Tibial artery (tissue), 4 donors: Measurements from ENCODE around the gene RNF220.
A peak's percentile ranks its signal among the peaks of the same experiment; 100 is the strongest.

Source experiments
- DNase-seq, 2 donors: peaks; one replicate each; pipeline ENCODE4 v3.0.0-alpha.2; 2019
- H3K27ac ChIP-seq, 2 donors: fragments of 200-600 bp; sonication (generic) in 1 of 2; 1 replicate in 1 of 2; 2 replicates in 1 of 2; pipeline ENCODE4 v1.5.1; 2018 to 2019; ENCODE audit warnings: mild to moderate bottlenecking in 1 of 2
- H3K27me3 ChIP-seq, 2 donors: fragments of 200-600 bp; sonication (generic) in 1 of 2; one replicate each; pipeline versions ENCODE4 v1.5.1 to v1.6.0; 2016 to 2019
- H3K36me3 ChIP-seq, 3 donors: fragments of 200-600 bp; sonication (generic) in 2 of 3; one replicate each; pipeline ENCODE4 v1.5.1; 2016 to 2019; ENCODE audit warnings: mild to moderate bottlenecking in 2 of 3
- H3K4me1 ChIP-seq, 4 donors: fragments of 200-600 bp; sonication (generic) in 2 of 4; 1 replicate in 3 of 4; 2 replicates in 1 of 4; pipeline ENCODE4 v1.5.1; 2016 to 2019
- H3K4me3 ChIP-seq, 2 donors: fragments of 200-600 bp; sonication (generic) in 1 of 2; 1 replicate in 1 of 2; 2 replicates in 1 of 2; pipeline ENCODE4 v1.5.1; 2018 to 2019; ENCODE audit warnings: mild to moderate bottlenecking in 2 of 2
- H3K9me3 ChIP-seq, 3 donors: fragments of 200-600 bp; sonication (generic) in 1 of 3; one replicate each; pipeline ENCODE4 v1.5.1; 2016 to 2019
- CTCF ChIP-seq, 2 experiments: fragments of 200-600 bp in 1 of 2; fragments of 450-650 bp in 1 of 2; IDR thresholded peaks; one replicate each; pipeline ENCODE4 v1.5.1; 2017 to 2019; ENCODE audit warnings: antibody characterized with exemption in 2 of 2, mild to moderate bottlenecking in 1 of 2, moderate library complexity in 1 of 2
- intact Hi-C: fragments of 100-400 bp; cut with DNase I; formaldehyde crosslinking; loops from one replicate; pipeline ENCODE4 v1.15.0; 2023; ENCODE audit warnings: low total_unique reads

Gene RNF220

GRCh38 chr1:44419901-44420300 is 14.8 kb downstream of the RNF220 start:
- H3K9me3 ChIP-seq: no peaks in the 10 kb centered on the region
- peaks cover 0 to 68% of the 10 kb centered on the region in 2 donors for H3K27me3 ChIP-seq
- H3K36me3 ChIP-seq: no peaks in the 10 kb centered on the region
- H3K27ac ChIP-seq: no peak overlapping the region
- no peak for DNase-seq
- no peak overlapping the region for H3K4me3 ChIP-seq
- intact Hi-C loops: loop anchor here (10.0 kb wide), 1 partner anchor 85 kb away; no protein-coding TSS in a partner anchor
- no peak for TF ChIP-seq CTCF (IDR thresholded peaks at IDR 0.05)
- H3K4me1 ChIP-seq: peaks cover 0 to 37% (median 26%) of the 10 kb centered on the region in 4 donors

- DNase-seq: no peak
- TF ChIP-seq CTCF (IDR thresholded peaks at IDR 0.05): no peak
- no peaks in the 10 kb centered on the region for H3K9me3 ChIP-seq
- H3K4me1 ChIP-seq: peaks cover 0 to 40% (median 26%) of the 10 kb centered on the region in 4 donors
- no peaks in the 10 kb centered on the region for H3K36me3 ChIP-seq
- intact Hi-C loops: loop anchor here (10.0 kb wide), 1 partner anchor 84 kb away; no protein-coding TSS in a partner anchor
- H3K27me3 ChIP-seq: peaks cover 0 to 62% of the 10 kb centered on the region in 2 donors
- no peak overlapping the region for H3K4me3 ChIP-seq
- no peak overlapping the region for H3K27ac ChIP-seq
These were observed 15.5 kb downstream of the RNF220 start for GRCh38 chr1:44420535-44420934.

- intact Hi-C loops: loop anchor here (10.0 kb wide), 1 partner anchor 83 kb away; no protein-coding TSS in a partner anchor
- peaks cover 0 to 52% of the 10 kb centered on the region in 2 donors for H3K27me3 ChIP-seq
- DNase-seq: no peak
These were observed 16.4 kb downstream of the RNF220 start for GRCh38 chr1:44421446-44421884.

GRCh38 chr1:44422161-44422560 is 17.1 kb downstream of the RNF220 start:
- no peak for DNase-seq
- Histone ChIP-seq H3K4me3 (no peak overlapping the region), H3K36me3 (no peaks in the 10 kb centered on the region), H3K9me3 (no peaks in the 10 kb centered on the region), H3K27ac (no peak overlapping the region), H3K27me3 (peaks cover 0 to 48% of the 10 kb centered on the region in 2 donors), H3K4me1 (peaks cover 0 to 37% (median 25%) of the 10 kb centered on the region in 4 donors)
- intact Hi-C loops: loop anchor here (10.0 kb wide), 1 partner anchor 83 kb away; no protein-coding TSS in a partner anchor
- TF ChIP-seq CTCF (IDR thresholded peaks at IDR 0.05): no peak

More at GRCh38 chr1:44421446-44421884, 16.4 kb downstream of the RNF220 start:
- H3K4me3 ChIP-seq: no peak overlapping the region
- H3K27ac ChIP-seq: no peak overlapping the region
- H3K9me3 ChIP-seq: no peaks in the 10 kb centered on the region
- H3K36me3 ChIP-seq: no peaks in the 10 kb centered on the region
- H3K4me1 ChIP-seq: peaks cover 0 to 40% (median 26%) of the 10 kb centered on the region in 4 donors
- no peak for TF ChIP-seq CTCF (IDR thresholded peaks at IDR 0.05)

- peak overlapping the region; percentile 16 to 27 for H3K27ac ChIP-seq
- peaks cover 0 to 23% (median 15%) of the 10 kb centered on the region in 4 donors for H3K4me1 ChIP-seq
- peak; percentile 38 to 82 for DNase-seq
- intact Hi-C loops: loop anchor here (10.0 kb wide), 1 partner anchor 81 kb away; no protein-coding TSS in a partner anchor
- H3K4me3 ChIP-seq: peak overlapping the region; percentile 17 to 22
- H3K27me3 ChIP-seq: peaks cover 0 to 49% of the 10 kb centered on the region in 2 donors
- H3K9me3 ChIP-seq: no peaks in the 10 kb centered on the region
- TF ChIP-seq CTCF (IDR thresholded peaks at IDR 0.05): no peak
- H3K36me3 ChIP-seq: no peaks in the 10 kb centered on the region
These were observed 18.8 kb downstream of the RNF220 start for GRCh38 chr1:44423591-44424537.
